T-cell (primary cell): Measurements from ENCODE around the gene TLE7. TPM values are rescaled to one million over a fixed set of nuclear protein-coding genes. Genes with fewer than 3 reads are reported as not detected.

Experiments
- ATAC-seq, 4 experiments: fragments of 200-7000 bp in 3 of 4; fragments of 150-1000 bp in 1 of 4; cut with Tn5 transposase; replicated peaks in 1 of 4; 1 replicate in 3 of 4; 2 replicates in 1 of 4; pipeline ENCODE4 v1.10.0; 2021; ENCODE audit warnings: moderate library complexity in 3 of 4, mild to moderate bottlenecking in 2 of 4, moderate number of reproducible peaks in 1 of 4
- CTCF ChIA-PET, 2 donors: fragments of 300-600 bp; sonication (Branson Sonifier 250); formaldehyde crosslinking; loops; one replicate each; lab custom pipeline; 2022; ENCODE audit warnings: antibody characterized with exemption in 2 of 2; lab: Charles Lee
- POLR2A ChIA-PET, 2 donors: fragments of 300-600 bp; sonication (Branson Sonifier 250); formaldehyde crosslinking; loops; one replicate each; lab custom pipeline; 2022; ENCODE audit warnings: antibody characterized with exemption in 2 of 2; lab: Charles Lee
- DNase-seq, 35 experiments: peaks; one replicate each; pipeline versions ENCODE4 v3.0.0 to v3.0.0-alpha.2; 2013 to 2023
- H3K27ac ChIP-seq: one replicate; pipeline ENCODE4 v1.5.1; 2013; ENCODE audit warnings: low read length
- H3K27me3 ChIP-seq, 2 experiments: replicated peaks in 1 of 2; 1 replicate in 1 of 2; 2 replicates in 1 of 2; pipeline versions ENCODE4 v1.6.1 to v1.7.0; 2013; ENCODE audit warnings: low read length in 1 of 2, mixed read lengths in 1 of 2; ENCODE audit not compliant: control insufficient read depth in 2 of 2, insufficient read depth in 2 of 2; ENCODE audit errors: extremely low read depth in 1 of 2
- H3K36me3 ChIP-seq, 2 donors: 1 replicate in 1 of 2; 2 replicates in 1 of 2; pipeline versions ENCODE4 v1.6.1 to v1.7.0; 2013; ENCODE audit warnings: low read length in 1 of 2; ENCODE audit not compliant: control insufficient read depth in 2 of 2, insufficient read depth in 1 of 2; ENCODE audit errors: extremely low read depth in 1 of 2
- H3K4me1 ChIP-seq, 2 experiments: 1 replicate in 1 of 2; 2 replicates in 1 of 2; pipeline versions ENCODE4 v1.6.1 to v1.7.0; 2013; ENCODE audit warnings: low read length in 2 of 2, mixed read lengths in 1 of 2; ENCODE audit not compliant: insufficient read depth in 2 of 2, control insufficient read depth in 1 of 2; ENCODE audit errors: extremely low read depth in 1 of 2
- H3K4me3 ChIP-seq, 2 donors: 1 replicate in 1 of 2; 2 replicates in 1 of 2; pipeline versions ENCODE4 v1.5.1 to v1.7.0; 2013; ENCODE audit warnings: mild to moderate bottlenecking in 2 of 2, low read length in 1 of 2, moderate library complexity in 1 of 2; ENCODE audit not compliant: control insufficient read depth in 1 of 2; ENCODE audit errors: extremely low read depth in 1 of 2
- H3K9me3 ChIP-seq: 2 replicates; pipeline ENCODE4 v1.7.0; 2013
- H3K27ac Mint-ChIP-seq, 2 donors: one replicate each; pipeline ENCODE4 v1.8.0; 2020 to 2021; ENCODE audit warnings: mild to moderate bottlenecking in 2 of 2, mixed read lengths in 2 of 2
- H3K27me3 Mint-ChIP-seq, 2 donors: one replicate each; pipeline ENCODE4 v1.8.0; 2021 to 2022; ENCODE audit warnings: mixed read lengths in 2 of 2
- H3K36me3 Mint-ChIP-seq: one replicate; pipeline ENCODE4 v1.8.0; 2021; ENCODE audit warnings: mixed read lengths
- H3K4me1 Mint-ChIP-seq, 3 donors: one replicate each; pipeline ENCODE4 v1.8.0; 2020 to 2022; ENCODE audit warnings: mixed read lengths in 3 of 3, mild to moderate bottlenecking in 1 of 3
- H3K4me3 Mint-ChIP-seq, 3 donors: one replicate each; pipeline ENCODE4 v1.8.0; 2020 to 2022; ENCODE audit warnings: mild to moderate bottlenecking in 3 of 3, mixed read lengths in 3 of 3, moderate library complexity in 3 of 3
- H3K9me3 Mint-ChIP-seq, 3 donors: one replicate each; pipeline ENCODE4 v1.8.0; 2020 to 2022; ENCODE audit warnings: mixed read lengths in 3 of 3
- WGBS: methylation state at CpG from one replicate; pipeline ENCODE4 v1.1.5; 2013; ENCODE audit warnings: missing lambda C conversion rate; ENCODE audit not compliant: insufficient coverage; 5-methylcytosine and 5-hydroxymethylcytosine counted together
- total RNA-seq, 35 experiments: library from RNA in 6 of 35; stranded (reverse) in 6 of 35; fragments of 120-200 nt in 1 of 35; gene quantifications; one replicate each; pipeline versions ENCODE4 v1.2.1 to v1.2.4 and lab custom pipeline; 2013 to 2026

Gene TLE7
- total RNA-seq, 5 donors from 2014 or later (not counting 1 experiment from before 2014, with no cell fraction given): not detected

DNA sequence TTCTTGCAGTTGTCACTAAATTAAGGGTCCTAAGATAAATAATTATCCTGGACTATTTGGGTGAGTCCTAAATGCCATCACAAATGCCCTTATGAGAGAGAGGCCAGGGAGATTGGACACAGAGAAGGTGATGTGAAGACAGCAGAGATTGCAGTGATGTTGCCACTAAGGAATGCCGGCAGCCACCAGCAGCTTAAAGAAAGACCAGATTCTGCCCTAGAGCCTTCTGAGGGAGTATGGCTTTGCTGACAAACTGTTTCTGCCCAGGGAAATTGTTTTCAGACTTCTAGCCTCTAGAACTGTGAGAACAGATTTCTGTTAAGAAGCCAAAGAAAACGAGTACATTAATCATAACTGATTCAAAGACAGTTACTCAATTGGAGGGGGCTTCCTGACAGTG lies 30.2 kb upstream of the TLE7 start:
- ChIA-PET POLR2A (no interaction called here), CTCF (no interaction called here)
- Mint-ChIP-seq H3K27ac (no peak overlapping the region), H3K9me3 (no peaks in the 10 kb centered on the region), H3K4me1 (no peaks in the 10 kb centered on the region), H3K4me3 (no peak overlapping the region), H3K36me3 (peaks cover 48% of the 10 kb centered on the region), H3K27me3 (no peaks in the 10 kb centered on the region)
- 100% methylated on average over 1 of the region's 2 CpGs for WGBS
- no peak overlapping the region for H3K27ac ChIP-seq
- H3K4me3 ChIP-seq: no peak overlapping the region
- no peaks in the 10 kb centered on the region for H3K9me3 ChIP-seq
- H3K36me3 ChIP-seq: peaks cover 0 to 18% of the 10 kb centered on the region in 2 donors
- no peak for ATAC-seq
- no peak for DNase-seq
- no peaks in the 10 kb centered on the region for H3K27me3 ChIP-seq
- no peaks in the 10 kb centered on the region for H3K4me1 ChIP-seq

DNA sequence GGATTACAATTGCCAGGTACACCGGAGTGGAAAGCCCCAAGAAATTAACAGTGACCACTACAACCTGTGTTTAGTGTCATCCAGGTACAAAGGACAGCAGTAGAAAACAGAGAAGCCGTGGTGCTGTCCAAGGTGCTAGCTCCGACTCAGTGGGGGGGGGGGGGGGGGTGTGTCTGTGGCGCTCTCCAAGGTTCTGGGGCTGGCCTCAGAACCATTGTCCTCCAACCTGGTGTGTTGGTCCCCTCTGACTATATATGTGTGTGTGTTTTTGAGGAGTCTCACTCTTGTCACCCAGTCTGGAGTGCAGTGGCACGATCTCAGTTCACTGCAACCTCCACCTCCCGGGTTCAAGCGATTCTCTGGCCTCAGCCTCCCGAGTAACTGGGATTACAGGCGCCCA lies 26.0 kb upstream of the TLE7 start:
- Histone ChIP-seq H3K4me3 (no peak overlapping the region), H3K27ac (no peak overlapping the region), H3K4me1 (no peaks in the 10 kb centered on the region), H3K36me3 (no peaks in the 10 kb centered on the region), H3K27me3 (no peaks in the 10 kb centered on the region), H3K9me3 (no peaks in the 10 kb centered on the region)
- Mint-ChIP-seq H3K9me3 (no peaks in the 10 kb centered on the region), H3K27ac (no peak overlapping the region), H3K27me3 (no peaks in the 10 kb centered on the region), H3K36me3 (peaks cover 14% of the 10 kb centered on the region), H3K4me1 (peaks cover 0 to 4% (median 3%) of the 10 kb centered on the region in 3 donors), H3K4me3 (no peak overlapping the region)
- DNase-seq (peak in 28 of 35 experiments; percentile 5 to 72 (median 38)), ATAC-seq (peak in 3 of 4 experiments; percentile 50 to 52 (median 51))
- WGBS: no CpG with 5 or more reads among the region's 9 CpGs
- ChIA-PET POLR2A (no interaction called here), CTCF (interaction anchor here in 1 of 2 donors (0.6 to 1.4 kb wide), 4 partner anchors 30 to 67 kb away, joined by 3 read pairs; no protein-coding TSS in a partner anchor)

DNA sequence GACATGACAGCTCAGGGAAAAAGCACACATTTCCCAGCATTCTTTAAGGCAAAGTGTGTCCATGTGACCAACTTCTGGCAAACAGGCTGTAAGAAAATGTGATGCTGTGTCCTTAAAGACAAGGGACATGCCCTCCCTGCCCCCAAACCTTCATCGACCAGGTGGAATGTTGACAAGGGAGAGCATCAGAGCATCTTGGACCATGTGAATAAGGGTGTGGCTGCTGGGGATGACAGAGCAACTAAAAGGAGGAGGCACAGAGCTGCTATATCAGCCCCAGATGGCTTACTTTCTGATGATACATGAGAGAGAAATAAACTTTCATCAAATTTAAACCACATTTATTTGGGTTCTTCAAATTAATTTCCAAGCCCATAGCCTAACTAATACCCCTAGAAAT lies 22.4 kb upstream of the TLE7 start:
- Histone ChIP-seq H3K9me3 (no peaks in the 10 kb centered on the region), H3K36me3 (no peaks in the 10 kb centered on the region), H3K4me3 (no peak overlapping the region), H3K27me3 (no peaks in the 10 kb centered on the region), H3K4me1 (peaks cover 6 to 10% of the 10 kb centered on the region in 2 experiments), H3K27ac (no peak overlapping the region)
- Mint-ChIP-seq H3K27ac (no peak overlapping the region), H3K36me3 (peaks cover 3% of the 10 kb centered on the region), H3K27me3 (no peaks in the 10 kb centered on the region), H3K9me3 (no peaks in the 10 kb centered on the region), H3K4me1 (peaks cover 5 to 26% (median 26%) of the 10 kb centered on the region in 3 donors), H3K4me3 (no peak overlapping the region)
- WGBS: no CpG with 5 or more reads among the region's 1 CpG
- POLR2A ChIA-PET: no interaction called here
- no peak for ATAC-seq
- CTCF ChIA-PET: no interaction called here
- no peak for DNase-seq

DNA sequence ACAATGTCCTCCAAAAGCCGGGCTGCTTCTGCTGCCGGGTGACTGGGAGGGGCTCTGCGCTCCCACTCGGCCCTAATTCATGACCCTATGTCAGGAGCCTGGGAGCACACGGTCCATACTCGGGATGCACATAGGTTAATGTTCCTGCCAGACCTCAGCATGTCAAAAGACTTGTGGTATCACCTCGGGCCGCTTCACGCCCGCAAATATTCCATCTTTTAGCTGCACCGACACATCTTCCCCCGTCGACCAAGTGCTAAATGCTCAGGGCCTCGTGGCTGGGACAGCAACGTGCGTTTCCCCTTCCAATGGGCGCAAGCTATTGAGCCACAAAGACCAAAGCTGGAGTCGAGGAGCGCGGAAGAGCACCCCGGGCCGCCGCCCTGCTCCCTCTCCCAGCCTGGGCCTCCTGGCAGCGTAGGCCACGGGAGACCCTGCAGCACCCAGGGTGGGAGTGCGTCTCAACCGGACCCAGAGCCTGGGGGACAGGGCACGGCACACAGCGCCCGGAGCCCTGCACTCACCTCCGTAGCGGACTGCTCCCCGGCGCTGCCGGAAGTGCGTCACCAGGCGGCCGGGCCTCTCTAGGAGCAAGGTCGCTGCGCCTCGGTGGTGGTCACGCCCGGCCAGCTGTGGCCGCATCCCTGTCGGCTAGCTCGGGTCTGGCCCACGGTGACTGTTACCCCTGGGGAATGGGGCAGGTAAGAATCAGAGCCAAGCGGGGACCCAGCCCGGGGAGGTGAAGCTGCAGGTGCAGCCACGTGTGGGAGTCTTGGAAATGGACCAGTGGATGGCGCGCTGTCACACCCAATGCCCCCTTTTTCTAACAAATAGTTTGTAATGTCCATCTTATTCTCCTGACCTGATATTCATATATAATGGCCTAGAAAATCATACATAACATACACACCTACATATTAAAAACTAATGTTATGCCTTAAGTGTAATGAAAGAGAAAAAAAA lies 20.1 kb upstream of the TLE7 start, which contains the start of gene ZNF23:
Gene ZNF23, minus strand, starts transcription at position 562 of the 963 bp plus-strand sequence. CDS start 5,451 bp downstream, outside the sequence.
- peak; percentile 96 to 98 (median 97) for ATAC-seq
- Mint-ChIP-seq H3K36me3 (no peaks in the 10 kb centered on the region), H3K27me3 (no peaks in the 10 kb centered on the region), H3K4me1 (peaks cover 5 to 29% (median 26%) of the 10 kb centered on the region in 3 donors), H3K9me3 (no peaks in the 10 kb centered on the region), H3K27ac (peak within 1 kb of the TSS; percentile 89 to 94), H3K4me3 (peak within 1 kb of the TSS; percentile 84 to 96 (median 94))
- DNase-seq: peak; percentile 37 to 84 (median 67)
- no peaks in the 10 kb centered on the region for H3K27me3 ChIP-seq
- peak within 1 kb of the TSS; percentile 93 to 96 for H3K4me3 ChIP-seq
- under 1% methylated on average over 45 of the region's 52 CpGs for WGBS
- CTCF ChIA-PET: interaction anchor here in 1 of 2 donors (1.1 kb wide), 1 partner anchor 22 kb away, joined by 11 read pairs; no protein-coding TSS in a partner anchor
- H3K4me1 ChIP-seq: peaks cover 6 to 10% of the 10 kb centered on the region in 2 experiments
- no peaks in the 10 kb centered on the region for H3K9me3 ChIP-seq
- POLR2A ChIA-PET: interaction anchor here (1.8 to 1.9 kb wide), 2 partner anchors 22 to 23 kb away, joined by 7 to 18 read pairs; no protein-coding TSS in a partner anchor
- H3K27ac ChIP-seq: peak within 1 kb of the TSS; percentile 84
- H3K36me3 ChIP-seq: no peaks in the 10 kb centered on the region

DNA sequence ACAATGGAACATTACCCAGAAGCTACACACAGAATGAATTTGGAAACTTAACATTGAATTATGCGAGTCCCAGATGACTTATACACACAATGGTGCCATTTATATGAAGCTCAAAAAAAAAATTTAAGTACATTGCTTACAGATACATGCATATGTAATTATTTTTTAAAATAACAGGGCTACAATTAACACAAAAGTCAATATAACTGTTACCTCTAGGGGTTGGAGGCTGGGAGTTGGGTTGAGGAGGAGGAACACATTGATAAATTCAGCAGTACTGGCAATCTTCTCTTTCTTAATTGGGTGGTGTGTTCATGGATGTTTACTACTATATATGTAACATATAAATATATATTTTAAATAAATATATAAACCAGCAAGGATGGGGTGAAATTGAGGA lies 19.1 kb upstream of the TLE7 start:
- Mint-ChIP-seq H3K4me1 (peaks cover 5 to 29% (median 26%) of the 10 kb centered on the region in 3 donors), H3K4me3 (peak overlapping the region; percentile 84 to 96 (median 94)), H3K9me3 (no peaks in the 10 kb centered on the region), H3K27ac (no peak overlapping the region), H3K36me3 (peaks cover 7% of the 10 kb centered on the region), H3K27me3 (no peaks in the 10 kb centered on the region)
- POLR2A ChIA-PET: interaction anchor here in 1 of 2 donors (0.6 to 1.9 kb wide), 3 partner anchors 23 to 32 kb away, joined by 3 to 7 read pairs (median 3); no protein-coding TSS in a partner anchor
- peaks cover 6 to 10% of the 10 kb centered on the region in 2 experiments for H3K4me1 ChIP-seq
- DNase-seq (no peak), ATAC-seq (no peak)
- H3K27ac ChIP-seq: no peak overlapping the region
- H3K36me3 ChIP-seq: peaks cover 1 to 4% of the 10 kb centered on the region in 2 donors
- H3K4me3 ChIP-seq: no peak overlapping the region
- no peaks in the 10 kb centered on the region for H3K27me3 ChIP-seq
- no CpG with 5 or more reads among the region's 1 CpG for WGBS
- CTCF ChIA-PET: interaction anchor here in 1 of 2 donors (1.2 kb wide), 1 partner anchor 39 kb away, joined by 4 read pairs; no protein-coding TSS in a partner anchor
- no peaks in the 10 kb centered on the region for H3K9me3 ChIP-seq

DNA sequence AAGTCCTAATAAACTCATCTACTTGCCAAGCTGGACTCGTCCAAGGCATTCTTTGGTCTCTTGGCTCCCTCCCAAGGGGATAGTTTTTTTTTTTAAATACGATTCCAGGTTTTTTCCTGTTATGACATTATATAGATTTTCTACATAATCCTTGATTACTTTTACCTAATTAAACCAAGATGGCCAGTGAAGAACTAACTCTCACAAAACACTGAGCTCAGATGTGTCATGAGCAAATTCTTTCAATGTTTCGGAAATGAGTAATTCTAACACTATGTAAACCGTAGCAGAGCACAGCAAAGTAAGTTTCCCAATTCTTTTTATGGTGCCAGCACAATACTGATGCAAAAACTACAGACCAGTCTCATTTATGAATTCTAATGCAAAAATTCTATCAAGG lies 18.4 kb upstream of the TLE7 start:
- ChIA-PET CTCF (interaction anchor here in 1 of 2 donors (1.2 kb wide), 1 partner anchor 39 kb away, joined by 4 read pairs; no protein-coding TSS in a partner anchor), POLR2A (interaction anchor here (0.6 kb wide), 2 partner anchors 24 to 28 kb away, joined by 3 read pairs; no protein-coding TSS in a partner anchor)
- Mint-ChIP-seq H3K4me1 (peaks cover 5 to 29% (median 26%) of the 10 kb centered on the region in 3 donors), H3K36me3 (peaks cover 11% of the 10 kb centered on the region), H3K27ac (no peak overlapping the region), H3K4me3 (peak overlapping the region; percentile 31 to 84 (median 56)), H3K9me3 (no peaks in the 10 kb centered on the region), H3K27me3 (no peaks in the 10 kb centered on the region)
- Histone ChIP-seq H3K4me3 (no peak overlapping the region), H3K27me3 (no peaks in the 10 kb centered on the region), H3K36me3 (peaks cover 5 to 12% of the 10 kb centered on the region in 2 donors), H3K9me3 (no peaks in the 10 kb centered on the region), H3K27ac (no peak overlapping the region), H3K4me1 (peaks cover 6 to 10% of the 10 kb centered on the region in 2 experiments)
- no peak for ATAC-seq
- DNase-seq: no peak
- WGBS: 100% methylated on average over 1 of the region's 4 CpGs
